ENCODE results near the gene HOXD1. TPM values are rescaled to one million over a fixed set of nuclear protein-coding genes. Genes with fewer than 3 reads are reported as not detected.

HOXD1 gene
- total RNA-seq, 1 donor: under 0.01 TPM

GRCh38 chr2:176212276-176212675 is 23.8 kb downstream of the HOXD1 start:
- no peak for DNase-seq (ENCODE audit: low read depth)
- TF ChIP-seq, protein P1, sequence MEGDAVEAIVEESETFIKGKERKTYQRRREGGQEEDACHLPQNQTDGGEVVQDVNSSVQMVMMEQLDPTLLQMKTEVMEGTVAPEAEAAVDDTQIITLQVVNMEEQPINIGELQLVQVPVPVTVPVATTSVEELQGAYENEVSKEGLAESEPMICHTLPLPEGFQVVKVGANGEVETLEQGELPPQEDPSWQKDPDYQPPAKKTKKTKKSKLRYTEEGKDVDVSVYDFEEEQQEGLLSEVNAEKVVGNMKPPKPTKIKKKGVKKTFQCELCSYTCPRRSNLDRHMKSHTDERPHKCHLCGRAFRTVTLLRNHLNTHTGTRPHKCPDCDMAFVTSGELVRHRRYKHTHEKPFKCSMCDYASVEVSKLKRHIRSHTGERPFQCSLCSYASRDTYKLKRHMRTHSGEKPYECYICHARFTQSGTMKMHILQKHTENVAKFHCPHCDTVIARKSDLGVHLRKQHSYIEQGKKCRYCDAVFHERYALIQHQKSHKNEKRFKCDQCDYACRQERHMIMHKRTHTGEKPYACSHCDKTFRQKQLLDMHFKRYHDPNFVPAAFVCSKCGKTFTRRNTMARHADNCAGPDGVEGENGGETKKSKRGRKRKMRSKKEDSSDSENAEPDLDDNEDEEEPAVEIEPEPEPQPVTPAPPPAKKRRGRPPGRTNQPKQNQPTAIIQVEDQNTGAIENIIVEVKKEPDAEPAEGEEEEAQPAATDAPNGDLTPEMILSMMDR (IDR thresholded peaks at IDR 0.05; ENCODE audit: insufficient read depth, low read depth, low read length): no peak
- no peak overlapping the region for H3K4me3 ChIP-seq (ENCODE audit: low read depth, low read length)

DNA sequence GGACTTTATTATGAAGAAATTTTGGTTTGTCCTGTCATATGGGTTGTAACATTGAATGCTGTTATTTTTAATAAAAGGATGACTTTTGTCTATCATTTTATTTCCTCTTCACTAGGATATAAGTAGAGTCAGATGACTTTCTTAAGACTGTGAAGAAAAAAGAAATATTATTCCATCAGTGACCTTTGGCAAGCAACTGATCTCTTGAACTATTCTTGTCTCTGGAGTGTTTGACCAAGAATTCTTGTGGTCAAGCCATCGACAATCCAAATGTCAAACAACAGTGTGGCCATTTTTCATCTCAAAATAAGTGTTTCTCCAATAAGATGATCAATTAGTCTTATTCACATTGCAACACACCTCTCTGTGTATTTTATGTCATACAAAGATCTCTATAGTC is 24.9 kb downstream of the HOXD1 start:
- DNase-seq (ENCODE audit: low read depth): no peak
- H3K4me3 ChIP-seq (ENCODE audit: low read depth, low read length): no peak overlapping the region
- TF ChIP-seq, protein P1 (IDR thresholded peaks at IDR 0.05; ENCODE audit: insufficient read depth, low read depth, low read length): no peak

GRCh38 chr2:176227874-176228273 is 39.4 kb downstream of the HOXD1 start:
- DNase-seq (ENCODE audit: low read depth): no peak
- TF ChIP-seq, protein P1 (IDR thresholded peaks at IDR 0.05; ENCODE audit: insufficient read depth, low read depth, low read length): no peak

GRCh38 chr2:176234156-176234555 is 45.7 kb downstream of the HOXD1 start:
- no peak for DNase-seq (ENCODE audit: low read depth)
- H3K4me3 ChIP-seq (ENCODE audit: low read depth, low read length): no peak overlapping the region
- TF ChIP-seq, protein P1 (IDR thresholded peaks at IDR 0.05; ENCODE audit: insufficient read depth, low read depth, low read length): no peak

More at GRCh38 chr2:176227874-176228273, 39.4 kb downstream of the HOXD1 start:
- no peak overlapping the region for H3K4me3 ChIP-seq (ENCODE audit: low read depth, low read length)

DNA sequence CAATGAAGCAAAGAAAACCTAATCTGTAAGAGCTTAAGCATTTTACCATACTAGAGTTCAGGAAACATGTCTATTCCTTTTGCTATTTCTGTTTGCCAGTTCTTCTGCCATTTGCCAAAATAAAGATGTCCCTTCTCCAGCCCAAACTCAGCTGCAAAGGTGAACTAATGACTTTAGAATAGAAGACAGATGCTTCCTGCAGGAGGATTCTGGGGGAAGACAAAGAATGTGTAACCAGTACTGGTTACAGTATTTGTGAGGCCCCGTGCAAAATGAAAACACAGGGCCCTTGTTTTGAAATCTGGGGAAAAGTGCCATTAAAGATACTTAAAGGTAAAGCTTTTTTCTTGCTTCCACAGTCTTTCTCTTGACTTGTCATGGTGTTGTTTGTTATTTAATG is 46.5 kb downstream of the HOXD1 start:
- TF ChIP-seq, protein P1 (IDR thresholded peaks at IDR 0.05; ENCODE audit: insufficient read depth, low read depth, low read length): no peak
- no peak for DNase-seq (ENCODE audit: low read depth)
- H3K4me3 ChIP-seq (ENCODE audit: low read depth, low read length): no peak overlapping the region

DNA sequence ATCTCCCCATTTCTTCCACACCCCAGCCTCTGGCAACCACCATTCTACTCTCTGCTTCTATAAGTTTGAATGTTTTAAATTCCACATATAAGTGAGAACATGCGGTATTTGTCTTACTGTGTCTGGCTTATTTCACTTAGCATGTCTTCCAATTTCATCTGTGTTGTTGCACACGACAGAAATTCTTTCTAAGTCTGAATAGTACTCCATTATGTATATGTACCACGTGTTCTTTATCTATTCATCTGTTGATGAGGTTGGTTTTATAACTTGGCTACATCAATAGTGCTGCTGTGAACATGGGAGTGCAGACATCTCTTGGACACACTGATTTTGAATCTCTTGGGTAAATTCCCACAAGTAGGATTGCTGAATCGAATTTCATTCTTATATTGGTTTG is 49.0 kb downstream of the HOXD1 start:
- TF ChIP-seq, protein P1 (IDR thresholded peaks at IDR 0.05; ENCODE audit: insufficient read depth, low read depth, low read length): no peak
- H3K4me3 ChIP-seq (ENCODE audit: low read depth, low read length): no peak overlapping the region
- DNase-seq (ENCODE audit: low read depth): no peak

DNA sequence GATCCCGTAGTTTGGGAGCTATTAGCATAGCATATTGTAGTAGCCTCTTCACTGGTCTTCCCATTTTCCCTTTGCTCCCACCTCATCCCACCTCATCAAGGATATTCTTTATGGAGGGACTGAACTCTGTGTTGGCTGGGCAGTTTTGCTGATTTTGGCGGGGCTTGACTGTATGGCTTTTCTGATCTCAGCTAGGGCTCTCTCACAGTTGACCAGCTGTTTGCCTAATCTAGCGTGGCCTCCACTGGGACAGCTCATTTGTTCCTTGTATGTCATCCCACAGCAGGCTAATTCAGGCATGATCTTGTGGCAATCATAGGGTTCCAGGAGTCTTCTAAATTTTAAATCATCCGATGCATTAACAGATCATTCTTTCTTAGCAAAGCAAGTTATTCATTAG is 50.6 kb downstream of the HOXD1 start:
- no peak for DNase-seq (ENCODE audit: low read depth)
- H3K4me3 ChIP-seq (ENCODE audit: low read depth, low read length): no peak overlapping the region
- TF ChIP-seq, protein P1 (IDR thresholded peaks at IDR 0.05; ENCODE audit: insufficient read depth, low read depth, low read length): no peak
